Measurements from ENCODE around the gene UGT1A1. TPM values are rescaled to one million over a fixed set of nuclear protein-coding genes. Genes with fewer than 3 reads are reported as not detected.

UGT1A1 gene
- total and polyA plus RNA-seq, 10 of the 15 experiments (the other 5 are each of a cell fraction or from before 2014, with no cell fraction given): not detected

DNA sequence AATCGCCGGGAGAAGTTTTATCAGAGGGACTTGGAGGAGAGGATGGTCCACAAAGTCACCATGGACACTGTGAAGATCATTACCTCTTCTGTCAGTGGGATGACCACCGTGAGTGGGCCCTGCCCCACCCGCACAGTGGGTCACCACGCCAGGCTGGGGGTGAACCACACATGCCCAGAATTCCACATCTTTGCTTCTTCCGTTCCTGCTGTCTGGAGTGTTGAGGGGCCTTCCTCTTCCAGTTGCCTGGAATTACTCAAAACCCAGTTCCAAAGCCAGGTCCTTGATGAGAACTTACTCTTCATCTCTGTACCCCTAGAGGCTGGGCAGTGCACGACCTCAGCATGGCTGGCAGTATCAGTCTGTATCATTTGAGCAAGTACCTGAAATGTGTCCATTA lies 40.1 kb downstream of the UGT1A1 start (continued):
- TF ChIP-seq ZBTB40 (IDR thresholded peaks at IDR 0.05; ENCODE audit: borderline replicate concordance) (no peak), STAT1 (conservative IDR thresholded peaks at IDR 0.05) (no peak), GATAD2B (conservative IDR thresholded peaks at IDR 0.05; ENCODE audit: low read depth) (no peak)
- TF ChIP-seq, protein P1, sequence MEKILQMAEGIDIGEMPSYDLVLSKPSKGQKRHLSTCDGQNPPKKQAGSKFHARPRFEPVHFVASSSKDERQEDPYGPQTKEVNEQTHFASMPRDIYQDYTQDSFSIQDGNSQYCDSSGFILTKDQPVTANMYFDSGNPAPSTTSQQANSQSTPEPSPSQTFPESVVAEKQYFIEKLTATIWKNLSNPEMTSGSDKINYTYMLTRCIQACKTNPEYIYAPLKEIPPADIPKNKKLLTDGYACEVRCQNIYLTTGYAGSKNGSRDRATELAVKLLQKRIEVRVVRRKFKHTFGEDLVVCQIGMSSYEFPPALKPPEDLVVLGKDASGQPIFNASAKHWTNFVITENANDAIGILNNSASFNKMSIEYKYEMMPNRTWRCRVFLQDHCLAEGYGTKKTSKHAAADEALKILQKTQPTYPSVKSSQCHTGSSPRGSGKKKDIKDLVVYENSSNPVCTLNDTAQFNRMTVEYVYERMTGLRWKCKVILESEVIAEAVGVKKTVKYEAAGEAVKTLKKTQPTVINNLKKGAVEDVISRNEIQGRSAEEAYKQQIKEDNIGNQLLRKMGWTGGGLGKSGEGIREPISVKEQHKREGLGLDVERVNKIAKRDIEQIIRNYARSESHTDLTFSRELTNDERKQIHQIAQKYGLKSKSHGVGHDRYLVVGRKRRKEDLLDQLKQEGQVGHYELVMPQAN (conservative IDR thresholded peaks at IDR 0.05): no peak

DNA sequence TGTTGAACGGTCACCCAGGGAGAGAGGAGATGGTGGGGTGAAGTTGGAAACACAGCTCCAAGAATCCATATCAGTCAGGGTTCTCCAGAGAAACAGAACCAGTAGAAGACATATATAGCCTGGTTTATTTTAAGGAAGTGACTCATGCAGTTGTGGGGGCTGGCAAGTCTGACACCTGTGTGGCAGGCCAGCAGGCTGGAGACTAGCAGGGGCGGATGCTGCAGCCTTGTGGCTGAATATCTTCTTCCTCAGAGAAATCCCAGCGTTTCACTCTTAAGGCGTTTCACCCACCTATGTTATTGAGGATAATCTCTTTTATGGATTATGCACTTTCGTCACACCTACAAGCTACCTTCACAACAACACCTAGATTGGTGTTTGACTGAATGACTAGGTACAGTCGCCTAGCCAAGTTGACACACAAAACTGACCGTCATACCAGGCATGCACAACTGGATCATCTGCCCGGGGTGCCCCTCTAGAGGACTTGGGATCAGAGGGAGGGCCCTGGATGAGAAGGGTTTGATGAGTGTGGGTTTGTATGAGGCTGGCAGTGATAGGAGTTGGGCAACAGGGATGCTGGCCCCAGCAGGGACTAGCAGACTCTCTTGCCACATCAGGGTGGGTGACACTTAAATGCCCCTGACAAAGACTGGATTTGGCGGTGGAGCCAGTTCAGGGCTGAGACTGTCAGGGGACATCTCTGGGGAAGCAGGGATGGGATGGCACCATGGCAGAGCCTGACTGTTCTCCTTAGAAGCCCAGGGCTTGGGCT lies 41.5 kb downstream of the UGT1A1 start:
- WGBS (ENCODE audit: insufficient coverage, insufficient replicate concordance, low lambda C conversion rate, missing lambda C conversion rate): 18% methylated on average over 9 of the region's 9 CpGs
- H3K4me2 ChIP-seq (ENCODE audit: control insufficient read depth, insufficient read depth): no peak overlapping the region

More for the DNA sequence above, 41.5 kb downstream of the UGT1A1 start:
- TF ChIP-seq TCF7 (IDR thresholded peaks at IDR 0.05; ENCODE audit: borderline replicate concordance) (no peak), SMC3 (IDR thresholded peaks at IDR 0.05; ENCODE audit: borderline replicate concordance, low read length) (no peak), SPI1 (IDR thresholded peaks at IDR 0.05; ENCODE audit: borderline replicate concordance, insufficient read depth, low read depth, low read length) (peak; percentile 49; the same call in 1 of the 2 replicates), SMAD1 (IDR thresholded peaks at IDR 0.05; ENCODE audit: low read depth, partially characterized antibody) (no peak), MEF2A (IDR thresholded peaks at IDR 0.05; ENCODE audit: insufficient read depth, low read depth, low read length) (peak; percentile 62; the same call in 1 of the 2 replicates), CBX5 (IDR thresholded peaks at IDR 0.05; ENCODE audit: low read depth) (no peak), NFIC (IDR thresholded peaks at IDR 0.05; ENCODE audit: low read depth, low read length) (no peak), SREBF1 (IDR thresholded peaks at IDR 0.05; ENCODE audit: low read length) (no peak), TCF12 (IDR thresholded peaks at IDR 0.05; ENCODE audit: low read depth, low read length) (0 out of 2 replicates have a peak, but pooled peaks have one; percentile 46), BCL3 (IDR thresholded peaks at IDR 0.05; ENCODE audit: borderline replicate concordance, insufficient read depth, low read depth, low read length, poor library complexity, severe bottlenecking) (no peak)
- H3K27me3 ChIP-seq (replicated peaks in 1 of 2; ENCODE audit: control insufficient read depth in 2 of 2, insufficient read depth in 2 of 2, low read length in 1 of 2): no peaks in the 10 kb centered on the region; a peak in 1 of 4 replicates
- in situ Hi-C loops (cut with MboI) (no loop called here), intact Hi-C loops (cut with micrococcal nuclease; ENCODE audit: unreplicated experiment) (no loop called here)
- H3K9ac ChIP-seq (ENCODE audit: control insufficient read depth, insufficient read depth, low read length): no peak overlapping the region
- no peak overlapping the region for H3K27ac ChIP-seq (ENCODE audit: control insufficient read depth, insufficient read depth)
- ChIA-PET POLR2A (no interaction called here), RAD21 (ENCODE audit: unreplicated experiment) (no interaction called here), SMC1A (ENCODE audit: uncharacterized antibody, unreplicated experiment) (no interaction called here), CTCF (no interaction called here)
- no peak overlapping the region for H3K4me3 ChIP-seq
- H3K36me3 ChIP-seq (ENCODE audit: control insufficient read depth in 2 of 2, insufficient read depth in 2 of 2, low read length in 1 of 2): no peaks in the 10 kb centered on the region
- no peaks in the 10 kb centered on the region for H3K4me1 ChIP-seq (ENCODE audit: control insufficient read depth, insufficient read depth, low read length)
- no TSS peak for BruUV-seq (replicated peaks)
- DNase-seq (ENCODE audit: low read depth, low spot score) (no peak), FAIRE-seq (no peak), ATAC-seq (peak; percentile 50; the same call in 1 of the 3 replicates)
- no peaks in the 10 kb centered on the region for H3K9me3 ChIP-seq (replicated peaks; ENCODE audit: control insufficient read depth, insufficient read depth, low read length)
- no peaks in the 10 kb centered on the region for H4K20me1 ChIP-seq (ENCODE audit: control insufficient read depth, insufficient read depth)
- H3K79me2 ChIP-seq (ENCODE audit: control insufficient read depth, insufficient read depth, low read length): no peaks in the 10 kb centered on the region
- H2AFZ ChIP-seq (ENCODE audit: control insufficient read depth, low read depth, low read length): no peak overlapping the region

Data from GM12878 (cell line).